Activated CD4-positive, alpha-beta T cell treated with anti-CD3 and anti-CD28 coated beads, Interleukin-2, amount 10 ng/mL, durations not matched to agents 24 days and 14 days (primary cell): Measurements from ENCODE around the gene AFM. TPM values are rescaled to one million over a fixed set of nuclear protein-coding genes. Genes with fewer than 3 reads are reported as not detected.

Experiments
- DNase-seq: peaks from one replicate; pipeline ENCODE4 v3.0.0; 2022
- H3K27ac Mint-ChIP-seq: one replicate; pipeline ENCODE4 v1.8.0; 2022; ENCODE audit warnings: mild to moderate bottlenecking, mixed read lengths
- H3K27me3 Mint-ChIP-seq: one replicate; pipeline ENCODE4 v1.8.0; 2022; ENCODE audit warnings: mixed read lengths
- H3K36me3 Mint-ChIP-seq: one replicate; pipeline ENCODE4 v1.8.0; 2022; ENCODE audit warnings: low read depth, mild to moderate bottlenecking, mixed read lengths
- H3K4me1 Mint-ChIP-seq: one replicate; pipeline ENCODE4 v1.8.0; 2021; ENCODE audit warnings: mixed read lengths
- H3K4me3 Mint-ChIP-seq: one replicate; pipeline ENCODE4 v1.8.0; 2022; ENCODE audit warnings: mild to moderate bottlenecking, moderate library complexity, mixed read lengths
- H3K9me3 Mint-ChIP-seq: one replicate; pipeline ENCODE4 v1.8.0; 2021; ENCODE audit warnings: mixed read lengths
- intact Hi-C: fragments of 100-400 bp; cut with micrococcal nuclease; formaldehyde crosslinking; loops from one replicate; pipeline ENCODE4 v1.15.1; 2023
- total RNA-seq: library from RNA; stranded (reverse); gene quantifications from 2 replicates; pipeline ENCODE4 v1.2.3, GENCODE V29; 2022

Gene AFM
- total RNA-seq, 1 donor from 2014 or later = not detected

- intact Hi-C loops = no loop called here
- no peak for DNase-seq
Measured at GRCh38 chr4:73458184-73459047, 23.1 kb upstream of the AFM start.

GRCh38 chr4:73459048-73459421 lies 22.5 kb upstream of the AFM start:
- Mint-ChIP-seq H3K36me3 (no peaks in the 10 kb centered on the region), H3K4me1 (no peaks in the 10 kb centered on the region), H3K4me3 (no peak overlapping the region), H3K27ac (no peak overlapping the region), H3K27me3 (no peaks in the 10 kb centered on the region), H3K9me3 (no peaks in the 10 kb centered on the region)
- DNase-seq = no peak
- intact Hi-C loops = no loop called here

More at GRCh38 chr4:73458184-73459047, 23.1 kb upstream of the AFM start:
- Mint-ChIP-seq H3K36me3 (no peaks in the 10 kb centered on the region), H3K4me1 (no peaks in the 10 kb centered on the region), H3K9me3 (no peaks in the 10 kb centered on the region), H3K27me3 (no peaks in the 10 kb centered on the region), H3K27ac (no peak overlapping the region), H3K4me3 (no peak overlapping the region)

- H3K9me3 Mint-ChIP-seq = no peaks in the 10 kb centered on the region
- no peak overlapping the region for H3K27ac Mint-ChIP-seq
- peaks cover 4% of the 10 kb centered on the region for H3K27me3 Mint-ChIP-seq
- DNase-seq = no peak
- no peaks in the 10 kb centered on the region for H3K4me1 Mint-ChIP-seq
- intact Hi-C loops = no loop called here
- H3K36me3 Mint-ChIP-seq = no peaks in the 10 kb centered on the region
- H3K4me3 Mint-ChIP-seq = no peak overlapping the region
Measured at GRCh38 chr4:73460913-73461522, 20.5 kb upstream of the AFM start.

- intact Hi-C loops = no loop called here
- Mint-ChIP-seq H3K27me3 (peaks cover 7% of the 10 kb centered on the region), H3K4me1 (no peaks in the 10 kb centered on the region), H3K4me3 (no peak overlapping the region), H3K36me3 (no peaks in the 10 kb centered on the region), H3K27ac (no peak overlapping the region), H3K9me3 (no peaks in the 10 kb centered on the region)
- no peak for DNase-seq
Measured at GRCh38 chr4:73468170-73468569, 13.4 kb upstream of the AFM start.

- Mint-ChIP-seq H3K9me3 (no peaks in the 10 kb centered on the region), H3K4me3 (no peak overlapping the region), H3K27ac (no peak overlapping the region), H3K36me3 (no peaks in the 10 kb centered on the region), H3K4me1 (no peaks in the 10 kb centered on the region), H3K27me3 (peaks cover 2% of the 10 kb centered on the region)
- intact Hi-C loops = no loop called here
- DNase-seq = no peak
Measured at GRCh38 chr4:73470728-73471127, 10.8 kb upstream of the AFM start.

GRCh38 chr4:73477176-73477575 lies 4.4 kb upstream of the AFM start:
- no peak for DNase-seq
- H3K4me1 Mint-ChIP-seq = no peaks in the 10 kb centered on the region
- no peak overlapping the region for H3K27ac Mint-ChIP-seq
- H3K36me3 Mint-ChIP-seq = no peaks in the 10 kb centered on the region
- no peaks in the 10 kb centered on the region for H3K27me3 Mint-ChIP-seq
- intact Hi-C loops = no loop called here
- H3K4me3 Mint-ChIP-seq = no peak overlapping the region
- H3K9me3 Mint-ChIP-seq = no peaks in the 10 kb centered on the region

GRCh38 chr4:73479323-73479722 lies 2.2 kb upstream of the AFM start:
- intact Hi-C loops = no loop called here
- Mint-ChIP-seq H3K27me3 (no peaks in the 10 kb centered on the region), H3K4me1 (no peaks in the 10 kb centered on the region), H3K4me3 (no peak overlapping the region), H3K27ac (no peak overlapping the region), H3K36me3 (no peaks in the 10 kb centered on the region), H3K9me3 (no peaks in the 10 kb centered on the region)
- no peak for DNase-seq

- H3K4me1 Mint-ChIP-seq = no peaks in the 10 kb centered on the region
- no peaks in the 10 kb centered on the region for H3K27me3 Mint-ChIP-seq
- no peak for DNase-seq
- H3K27ac Mint-ChIP-seq = no peak overlapping the region
- H3K4me3 Mint-ChIP-seq = no peak overlapping the region
- intact Hi-C loops = no loop called here
- no peaks in the 10 kb centered on the region for H3K36me3 Mint-ChIP-seq
- H3K9me3 Mint-ChIP-seq = no peaks in the 10 kb centered on the region
Measured at GRCh38 chr4:73485085-73485484, 3.5 kb downstream of the AFM start.

- Mint-ChIP-seq H3K4me3 (no peak overlapping the region), H3K27ac (no peak overlapping the region), H3K9me3 (no peaks in the 10 kb centered on the region), H3K4me1 (no peaks in the 10 kb centered on the region), H3K36me3 (no peaks in the 10 kb centered on the region), H3K27me3 (no peaks in the 10 kb centered on the region)
- intact Hi-C loops = no loop called here
- DNase-seq = no peak
Measured at GRCh38 chr4:73485596-73485995, 4.1 kb downstream of the AFM start.

- no peak for DNase-seq
- H3K9me3 Mint-ChIP-seq = no peaks in the 10 kb centered on the region
- H3K4me3 Mint-ChIP-seq = no peak overlapping the region
- no peaks in the 10 kb centered on the region for H3K36me3 Mint-ChIP-seq
- intact Hi-C loops = no loop called here
- no peak overlapping the region for H3K27ac Mint-ChIP-seq
- H3K4me1 Mint-ChIP-seq = no peaks in the 10 kb centered on the region
- no peaks in the 10 kb centered on the region for H3K27me3 Mint-ChIP-seq
Measured at GRCh38 chr4:73486497-73486896, 5.0 kb downstream of the AFM start.

- intact Hi-C loops = no loop called here
Measured at GRCh38 chr4:73487233-73487632, 5.7 kb downstream of the AFM start.

GRCh38 chr4:73499996-73500765 lies 18.6 kb downstream of the AFM start:
- no peak for DNase-seq
- intact Hi-C loops = no loop called here
- Mint-ChIP-seq H3K36me3 (no peaks in the 10 kb centered on the region), H3K27me3 (no peaks in the 10 kb centered on the region), H3K27ac (no peak overlapping the region), H3K4me3 (no peak overlapping the region), H3K4me1 (no peaks in the 10 kb centered on the region), H3K9me3 (no peaks in the 10 kb centered on the region)

More at GRCh38 chr4:73487233-73487632, 5.7 kb downstream of the AFM start:
- no peaks in the 10 kb centered on the region for H3K9me3 Mint-ChIP-seq
- H3K36me3 Mint-ChIP-seq = no peaks in the 10 kb centered on the region
- no peaks in the 10 kb centered on the region for H3K27me3 Mint-ChIP-seq
- H3K4me3 Mint-ChIP-seq = no peak overlapping the region
- no peaks in the 10 kb centered on the region for H3K4me1 Mint-ChIP-seq
- H3K27ac Mint-ChIP-seq = no peak overlapping the region
- no peak for DNase-seq

GRCh38 chr4:73501664-73502265 lies 20.2 kb downstream of the AFM start:
- H3K36me3 Mint-ChIP-seq = no peaks in the 10 kb centered on the region
- intact Hi-C loops = no loop called here
- no peaks in the 10 kb centered on the region for H3K4me1 Mint-ChIP-seq
- H3K4me3 Mint-ChIP-seq = no peak overlapping the region
- no peak overlapping the region for H3K27ac Mint-ChIP-seq
- H3K27me3 Mint-ChIP-seq = no peaks in the 10 kb centered on the region
- DNase-seq = no peak
- no peaks in the 10 kb centered on the region for H3K9me3 Mint-ChIP-seq

- H3K27me3 Mint-ChIP-seq = no peaks in the 10 kb centered on the region
- no peaks in the 10 kb centered on the region for H3K36me3 Mint-ChIP-seq
- intact Hi-C loops = no loop called here
- H3K4me1 Mint-ChIP-seq = no peaks in the 10 kb centered on the region
- H3K9me3 Mint-ChIP-seq = no peaks in the 10 kb centered on the region
- H3K4me3 Mint-ChIP-seq = no peak overlapping the region
- H3K27ac Mint-ChIP-seq = no peak overlapping the region
- DNase-seq = no peak
Measured at GRCh38 chr4:73505567-73505966, 24.0 kb downstream of the AFM start.
